Renal cortex interstitium (tissue), 11 donors: Measurements from ENCODE around the gene GM2A. TPM values are rescaled to one million over a fixed set of nuclear protein-coding genes. Genes with fewer than 3 reads are reported as not detected.
"Not testable (repeated sequence)": the region's sequence is repeated elsewhere in the genome, so short reads cannot be mapped to it uniquely, and the experiment has no call there.

Experiments
- DNase-seq, 11 donors: peaks; one replicate each; pipeline ENCODE4 v3.0.0-alpha.2; 2013; ENCODE audit warnings: low read depth in 9 of 11, low spot score in 4 of 11; ENCODE audit errors: extremely low read depth in 1 of 11
- polyA plus RNA-seq, 3 donors: library from polyadenylated mRNA; unstranded; fragments of 120-200 nt; gene quantifications; one replicate each; pipeline ENCODE4 v1.2.1, GENCODE V29; 2013; ENCODE audit not compliant: insufficient read length in 3 of 3

Gene GM2A
- polyA plus RNA-seq, 3 donors: 28.2 to 32.5 (median 28.6) TPM

GRCh38 chr5:151309821-151310220 lies 56.8 kb downstream of the GM2A start:
- DNase-seq: not testable (repeated sequence)

- no peak for DNase-seq
Measured at GRCh38 chr5:151310932-151311331, 57.9 kb downstream of the GM2A start.

- DNase-seq: no peak
Measured at GRCh38 chr5:151312756-151313324, 59.9 kb downstream of the GM2A start.

GRCh38 chr5:151313357-151313756 lies 60.4 kb downstream of the GM2A start:
- DNase-seq: no peak

- DNase-seq: peak in 10 of 11 donors; percentile 29 to 64 (median 44)
Measured at GRCh38 chr5:151315998-151316597, 63.1 kb downstream of the GM2A start.

GRCh38 chr5:151317871-151318270 lies 64.9 kb downstream of the GM2A start:
- DNase-seq: no peak

GRCh38 chr5:151318850-151319732 lies 66.1 kb downstream of the GM2A start:
- DNase-seq: peak in 3 of 11 donors; percentile 7 to 24 (median 20)

Other genes with a start within 250 kb of the GM2A start
- 1,000 to 10,000 TPM in 2 of 3 donors, 100 to 1,000 TPM in 1; 891 to 1,420 (median 1,194) TPM for gene GPX3, start 232.6 kb upstream of the GM2A start, polyA plus RNA-seq
- 10 to 100 TPM; 63.0 to 88.2 (median 78.3) TPM for gene TNIP1, start 172.2 kb upstream of the GM2A start, polyA plus RNA-seq
- 100 to 1,000 TPM; 121 to 159 (median 141) TPM for gene ANXA6, start 95.4 kb upstream of the GM2A start, polyA plus RNA-seq
- gene CCDC69, start 29.1 kb upstream of the GM2A start, polyA plus RNA-seq: 1 to 10 TPM; 3.9 to 5.4 (median 4.5) TPM
- not detected for gene SLC36A3, start 50.6 kb downstream of the GM2A start, polyA plus RNA-seq
- gene SLC36A2, start 94.4 kb downstream of the GM2A start, polyA plus RNA-seq: 10 to 100 TPM in 1 of 3 donors, 1 to 10 TPM in 2; 7.8 to 13.1 (median 8.9) TPM
- gene SLC36A1, start 194.4 kb downstream of the GM2A start, polyA plus RNA-seq: 10 to 100 TPM in 1 of 3 donors, 1 to 10 TPM in 2; 7.8 to 10.1 (median 9.0) TPM